GM18867 (cell line): ENCODE measurements around the gene CDK4.
"Not testable (repeated sequence)": the region's sequence is repeated elsewhere in the genome, so short reads cannot be mapped to it uniquely, and the experiment has no call there.

Source experiments
- ATAC-seq: cut with Tn5 transposase; IDR thresholded peaks from one replicate; pipeline ENCODE4 v1.9.1; 2021; ENCODE audit warnings: mild to moderate bottlenecking, moderate library complexity; ENCODE audit not compliant: unreplicated experiment

Gene CDK4

DNA sequence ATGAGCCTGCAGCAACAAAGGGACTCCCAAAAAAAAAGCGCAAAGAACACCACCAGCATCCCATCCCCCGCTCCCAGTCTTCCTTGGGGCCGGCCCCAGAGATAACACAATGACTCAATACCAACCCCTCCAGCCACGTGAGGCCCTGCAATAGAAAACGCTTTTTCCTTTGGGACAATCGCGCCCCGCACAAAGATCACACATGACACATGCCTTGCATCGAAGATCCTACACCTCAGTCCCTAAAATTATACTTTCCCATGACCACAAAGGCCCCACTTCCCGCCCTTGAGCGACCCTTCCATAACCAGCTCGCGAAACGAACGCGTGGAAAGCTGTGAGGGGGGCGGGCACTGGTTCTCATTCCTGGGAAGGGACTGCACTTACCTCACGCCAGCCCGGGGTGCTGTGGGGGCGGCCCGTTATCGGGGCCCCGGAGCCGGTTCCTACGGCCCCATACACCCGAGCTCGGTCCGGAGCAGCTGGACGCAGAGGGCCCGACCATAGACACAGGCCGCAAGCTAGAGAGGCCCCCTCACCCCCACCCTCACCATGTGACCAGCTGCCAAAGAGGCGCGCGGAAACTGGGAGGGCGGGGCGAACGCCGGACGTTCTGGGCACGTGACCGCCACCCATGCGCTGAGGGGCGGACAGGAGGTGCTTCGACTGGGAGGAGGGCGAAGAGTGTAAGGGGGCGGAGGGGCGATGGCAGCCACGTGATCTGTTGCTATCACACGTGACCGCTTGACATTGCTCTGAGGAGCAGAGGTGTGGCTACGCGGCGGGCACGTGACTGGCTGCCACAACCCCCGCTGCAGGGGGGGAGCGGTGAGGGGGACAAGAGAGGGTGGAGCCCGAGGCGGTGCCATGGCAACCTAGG is at the start of gene CDK4:
Gene CDK4 (minus strand): TSS at position 523 of the 880 bp plus-strand sequence. CDS start 593 bp downstream, outside the sequence.
- peak; percentile 68 for ATAC-seq

DNA sequence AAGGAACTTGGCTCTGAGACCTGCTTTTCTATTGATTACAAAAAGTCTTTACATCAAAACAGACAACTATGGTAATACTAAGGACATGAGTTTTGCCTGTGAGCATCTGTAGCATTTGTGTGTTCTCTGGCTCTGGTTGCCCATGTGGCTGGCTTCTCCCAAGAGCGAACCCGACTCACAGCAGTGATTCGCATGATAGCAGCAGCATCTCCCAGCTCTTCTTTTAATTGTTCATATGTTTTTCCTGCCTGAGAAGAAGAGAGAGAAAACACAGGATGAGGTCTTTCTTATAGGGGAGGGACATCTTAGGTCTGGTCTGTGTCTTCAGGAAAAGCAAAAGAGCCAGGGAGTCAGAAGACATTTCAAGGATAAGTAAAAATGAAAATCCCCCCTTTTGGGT is 48.9 kb upstream of the CDK4 start:
- ATAC-seq = no peak

GRCh38 chr12:57797933-57798332 is 45.8 kb upstream of the CDK4 start:
- no peak for ATAC-seq

DNA sequence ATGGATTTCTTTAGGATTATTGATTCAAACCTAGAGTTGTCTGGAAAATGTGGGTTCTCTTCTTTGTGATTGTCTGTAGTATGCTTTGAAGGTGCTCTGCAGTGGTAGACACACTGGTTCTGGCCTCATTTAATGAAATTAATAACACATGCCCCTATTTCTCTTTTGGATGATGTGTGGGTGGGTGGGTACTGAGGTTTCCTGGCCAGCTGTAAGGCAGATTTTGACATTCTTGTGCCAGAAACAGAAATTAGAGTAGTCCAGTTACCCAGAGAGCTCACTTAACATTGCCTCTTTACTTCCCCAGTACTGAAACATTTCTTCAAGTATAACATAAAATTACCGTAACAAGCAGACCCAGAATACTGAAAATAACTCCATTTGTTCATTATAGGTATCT is 44.9 kb upstream of the CDK4 start:
- no peak for ATAC-seq

DNA sequence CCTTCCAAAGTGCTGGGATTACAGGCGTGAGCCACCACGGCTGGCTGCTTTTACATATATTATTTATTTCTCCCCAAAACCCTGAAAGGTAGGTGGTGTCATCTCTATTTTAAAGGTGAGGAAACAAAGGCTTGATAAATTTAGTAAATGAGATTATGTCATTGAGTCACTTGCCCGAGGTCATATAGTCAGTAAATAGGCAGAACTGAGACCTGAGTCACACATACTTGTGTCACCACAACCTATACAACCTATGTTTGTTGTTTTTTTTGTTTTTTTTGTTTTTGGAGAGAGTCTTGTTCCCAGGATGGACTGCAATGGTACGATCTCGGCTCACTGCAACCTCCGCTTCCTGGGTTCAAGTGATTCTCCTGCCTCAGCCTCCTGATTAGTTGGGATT is 43.2 kb upstream of the CDK4 start:
- ATAC-seq = no peak

DNA sequence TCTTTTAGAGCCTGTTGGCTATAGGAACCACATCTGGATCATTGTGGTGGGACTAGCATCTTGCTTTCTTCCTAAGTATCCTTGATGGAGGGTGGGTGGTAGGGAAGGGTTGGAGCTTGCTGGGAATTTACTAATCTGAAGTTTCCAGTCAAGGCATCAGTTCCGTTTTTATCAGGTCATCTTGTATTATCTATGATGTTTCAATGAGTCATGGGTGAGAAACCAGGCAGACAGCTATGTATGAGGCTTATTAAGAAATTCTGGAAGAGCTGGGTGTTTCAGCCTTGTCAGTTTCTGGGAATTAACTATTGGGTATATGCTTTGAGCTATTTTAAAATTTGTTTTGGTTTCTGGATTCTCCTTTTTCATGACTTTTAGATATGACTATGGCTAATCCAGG is 41.8 kb upstream of the CDK4 start:
- no peak for ATAC-seq

GRCh38 chr12:57783861-57784260 is 31.8 kb upstream of the CDK4 start:
- no peak for ATAC-seq

GRCh38 chr12:57783466-57783801 is 31.3 kb upstream of the CDK4 start:
- no peak for ATAC-seq

GRCh38 chr12:57782608-57783465 is 30.7 kb upstream of the CDK4 start, which contains the start of gene TSFM:
Gene TSFM, plus strand, starts transcription at chr12:57782787. Its CDS starts 15 bp downstream, at chr12:57782802.
- peak; percentile 83 for ATAC-seq

GRCh38 chr12:57782243-57782607 is 30.1 kb upstream of the CDK4 start:
- ATAC-seq = peak; percentile 13

GRCh38 chr12:57781801-57782200 is 29.7 kb upstream of the CDK4 start:
- no peak for ATAC-seq

DNA sequence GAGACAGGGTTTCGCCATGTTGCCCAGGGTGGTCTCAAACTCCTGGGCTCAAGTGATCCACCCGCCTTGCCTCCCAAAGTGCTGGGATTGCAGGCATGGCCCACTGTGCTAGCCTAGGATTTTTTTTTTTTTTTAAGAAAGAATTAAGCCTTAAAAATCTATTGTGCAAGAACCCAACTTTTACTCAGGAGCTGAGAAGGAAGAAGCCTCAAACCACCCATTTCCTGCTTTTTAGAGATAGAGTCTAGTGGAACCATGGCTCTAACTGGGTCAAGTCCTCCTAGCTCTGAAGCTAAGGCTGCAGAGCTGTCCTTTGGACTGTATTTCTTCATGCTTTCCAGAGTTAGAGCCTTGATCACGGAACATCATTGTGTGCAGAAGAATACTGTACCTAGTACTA is 29.1 kb upstream of the CDK4 start:
- ATAC-seq = no peak

DNA sequence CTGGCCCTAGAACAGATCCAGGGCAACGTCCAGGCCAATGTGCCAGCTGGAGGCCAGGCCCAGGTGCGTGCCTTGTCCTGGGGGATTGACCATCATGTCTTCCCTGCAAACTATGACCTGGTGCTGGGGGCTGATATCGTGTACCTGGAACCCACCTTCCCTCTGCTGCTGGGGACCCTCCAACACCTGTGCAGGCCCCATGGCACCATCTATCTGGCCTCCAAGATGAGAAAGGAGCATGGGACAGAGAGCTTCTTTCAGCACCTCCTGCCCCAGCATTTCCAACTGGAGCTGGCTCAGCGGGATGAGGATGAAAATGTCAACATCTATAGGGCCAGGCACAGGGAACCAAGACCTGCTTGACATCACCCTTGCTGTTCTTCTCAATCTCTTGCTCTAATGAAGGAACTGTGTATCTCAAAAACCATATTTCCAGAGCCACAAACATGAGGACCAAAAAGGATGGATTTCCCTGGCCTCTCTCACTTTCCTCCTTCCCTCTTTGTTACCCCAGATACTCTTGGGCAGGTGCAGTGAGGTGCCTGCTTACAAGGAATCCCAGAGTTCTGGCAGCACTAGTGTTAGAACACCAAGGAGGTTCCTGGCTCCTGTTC is 28.3 kb upstream of the CDK4 start:
- ATAC-seq = no peak

DNA sequence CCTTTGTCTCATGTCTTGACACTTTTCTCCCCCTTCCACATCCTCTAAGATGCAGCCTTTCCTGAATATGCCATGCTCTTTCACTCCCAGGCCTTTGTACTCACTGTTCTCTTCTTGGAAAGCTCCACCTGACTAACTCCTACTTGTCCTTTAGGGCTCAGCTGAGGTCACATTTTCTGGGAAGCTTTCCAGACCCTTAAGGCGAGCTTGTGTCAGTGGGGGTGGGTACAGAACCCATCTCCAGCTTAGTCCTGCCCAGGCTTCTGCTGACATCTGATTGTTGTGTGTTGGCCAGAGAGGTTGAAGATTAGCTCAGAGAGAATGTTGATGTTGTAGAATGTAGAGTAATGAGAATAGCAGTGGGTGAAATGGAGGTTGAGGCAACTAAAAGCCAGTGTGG is 27.6 kb upstream of the CDK4 start:
- ATAC-seq = no peak

DNA sequence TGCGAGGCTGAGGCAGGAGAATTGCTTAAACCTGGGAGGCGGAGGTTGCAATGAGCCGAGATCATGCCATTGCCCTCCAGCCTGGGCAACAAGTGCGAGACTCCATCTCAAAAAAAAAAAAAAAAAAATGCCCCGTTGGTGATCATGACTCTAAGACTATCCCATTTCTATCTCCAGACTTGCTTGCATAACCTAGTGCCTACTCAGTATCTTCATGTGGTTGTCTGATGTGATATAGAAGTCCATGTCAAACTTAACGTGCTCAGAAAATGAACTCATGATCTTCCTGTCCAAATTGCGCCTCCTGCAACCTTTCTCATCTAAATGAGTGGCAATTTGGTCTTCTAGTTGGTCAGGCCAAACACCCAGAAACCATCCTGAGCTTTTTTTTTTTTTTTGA is 25.8 kb upstream of the CDK4 start:
- no peak for ATAC-seq

GRCh38 chr12:57777367-57777766 is 25.3 kb upstream of the CDK4 start:
- ATAC-seq = no peak

DNA sequence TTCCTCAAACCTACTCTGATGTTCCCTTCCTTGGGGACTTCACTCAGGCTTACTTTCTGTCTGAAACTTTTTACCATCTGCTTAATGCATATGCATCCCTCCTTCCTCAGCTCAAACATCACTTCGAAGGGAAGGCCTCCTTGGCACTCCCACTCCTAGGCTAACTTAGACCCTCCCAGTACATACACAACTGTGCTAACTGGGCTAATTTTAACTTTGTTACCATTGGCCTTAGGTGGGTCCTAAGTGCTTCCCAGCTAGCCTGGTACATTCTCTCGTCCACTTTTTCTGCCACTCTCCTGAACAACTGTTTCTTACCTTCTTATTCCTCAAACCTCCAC is 24.1 kb upstream of the CDK4 start:
- no peak for ATAC-seq

- ATAC-seq = no peak
Observed at GRCh38 chr12:57775563-57776246, 23.6 kb upstream of the CDK4 start.

GRCh38 chr12:57775044-57775443 is 22.9 kb upstream of the CDK4 start:
- ATAC-seq = no peak

GRCh38 chr12:57774634-57775033 is 22.5 kb upstream of the CDK4 start:
- not testable (repeated sequence) for ATAC-seq
